H4 (cell line): ENCODE data around the gene EXOC4. TPM values are rescaled to one million over a fixed set of nuclear protein-coding genes. Genes with fewer than 3 reads are reported as not detected.
A peak's percentile ranks its signal among the peaks of the same experiment; 100 is the strongest.
"Not testable (repeated sequence)": the region's sequence is repeated elsewhere in the genome, so short reads cannot be mapped to it uniquely, and the experiment has no call there.

ENCODE experiments used
- DNase-seq: peaks from one replicate; pipeline ENCODE4 v3.0.0-alpha.2; 2015; ENCODE audit warnings: low spot score
- total RNA-seq: library from RNA; depleted of rRNA; stranded (reverse); fragments of >200 nt; shearing (Covaris generic); gene quantifications from 2 replicates; pipeline ENCODE4 v1.2.3, GENCODE V29; 2014

Gene EXOC4
- total RNA-seq, 1 experiment from 2014 or later: 54.3 TPM

- no peak for DNase-seq
These were observed 61.2 kb downstream of the EXOC4 start for GRCh38 chr7:133314084-133314483.

- DNase-seq: no peak
These were observed 62.6 kb downstream of the EXOC4 start for GRCh38 chr7:133315332-133316040.

GRCh38 chr7:133319842-133320241 lies 67.0 kb downstream of the EXOC4 start:
- DNase-seq: no peak

GRCh38 chr7:133320891-133321290 lies 68.0 kb downstream of the EXOC4 start:
- no peak for DNase-seq

- DNase-seq: not testable (repeated sequence)
These were observed 68.5 kb downstream of the EXOC4 start for GRCh38 chr7:133321366-133321765.

GRCh38 chr7:133326745-133327144 lies 73.9 kb downstream of the EXOC4 start:
- DNase-seq: not testable (repeated sequence)

- DNase-seq: not testable (repeated sequence)
These were observed 75.1 kb downstream of the EXOC4 start for GRCh38 chr7:133328021-133328420.

- DNase-seq: no peak
These were observed 77.2 kb downstream of the EXOC4 start for GRCh38 chr7:133330085-133330484.

GRCh38 chr7:133331861-133332260 lies 79.0 kb downstream of the EXOC4 start:
- no peak for DNase-seq

- DNase-seq: no peak
These were observed 86.9 kb downstream of the EXOC4 start for GRCh38 chr7:133339772-133340171.

- no peak for DNase-seq
These were observed 91.4 kb downstream of the EXOC4 start for GRCh38 chr7:133344275-133344674.

- no peak for DNase-seq
These were observed 93.0 kb downstream of the EXOC4 start for GRCh38 chr7:133345690-133346421.

GRCh38 chr7:133348250-133348649 lies 95.4 kb downstream of the EXOC4 start:
- no peak for DNase-seq

GRCh38 chr7:133349101-133349500 lies 96.2 kb downstream of the EXOC4 start:
- DNase-seq: no peak

GRCh38 chr7:133352430-133352829 lies 99.6 kb downstream of the EXOC4 start:
- no peak for DNase-seq

- DNase-seq: no peak
These were observed 100.9 kb downstream of the EXOC4 start for GRCh38 chr7:133353775-133354174.

- DNase-seq: no peak
These were observed 101.9 kb downstream of the EXOC4 start for GRCh38 chr7:133354546-133355324.

GRCh38 chr7:133355325-133355708 lies 102.4 kb downstream of the EXOC4 start:
- no peak for DNase-seq

- DNase-seq: no peak
These were observed 102.9 kb downstream of the EXOC4 start for GRCh38 chr7:133355822-133356221.

- DNase-seq: peak; percentile 18
These were observed 105.8 kb downstream of the EXOC4 start for GRCh38 chr7:133358708-133359107.

- no peak for DNase-seq
These were observed 106.6 kb downstream of the EXOC4 start for GRCh38 chr7:133359449-133359848.

GRCh38 chr7:133360201-133360600 lies 107.3 kb downstream of the EXOC4 start:
- no peak for DNase-seq

- no peak for DNase-seq
These were observed 108.9 kb downstream of the EXOC4 start for GRCh38 chr7:133361806-133362205.
